Fibroblast of skin of left quadriceps (primary cell): Measurements from ENCODE around the gene ENPP6.

Experiments used
- DNase-seq, 2 experiments: peaks; one replicate each; pipeline ENCODE4 v3.0.0-alpha.2; 2013; ENCODE audit warnings: low read depth in 2 of 2

The ENPP6 gene

DNA sequence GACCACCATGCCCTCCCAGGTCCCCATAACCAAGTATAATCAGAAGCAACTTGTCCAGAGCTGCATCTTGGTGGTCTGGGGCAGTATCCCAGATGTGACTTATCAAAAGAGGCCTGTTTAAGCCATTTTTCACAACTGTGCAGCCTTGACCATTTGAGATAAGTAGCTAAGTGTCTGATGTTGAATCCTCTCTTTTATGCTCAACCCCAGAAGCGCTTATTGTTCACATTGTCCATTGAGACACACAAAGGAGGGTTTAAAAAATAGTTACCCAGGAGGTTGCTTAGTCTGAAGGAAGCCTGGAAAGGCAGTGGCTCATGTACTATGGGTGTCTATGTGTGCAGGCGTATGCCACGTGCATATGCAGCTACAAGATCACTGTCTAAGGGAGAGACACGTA is 27.0 kb downstream of the ENPP6 start:
- DNase-seq: no peak

DNA sequence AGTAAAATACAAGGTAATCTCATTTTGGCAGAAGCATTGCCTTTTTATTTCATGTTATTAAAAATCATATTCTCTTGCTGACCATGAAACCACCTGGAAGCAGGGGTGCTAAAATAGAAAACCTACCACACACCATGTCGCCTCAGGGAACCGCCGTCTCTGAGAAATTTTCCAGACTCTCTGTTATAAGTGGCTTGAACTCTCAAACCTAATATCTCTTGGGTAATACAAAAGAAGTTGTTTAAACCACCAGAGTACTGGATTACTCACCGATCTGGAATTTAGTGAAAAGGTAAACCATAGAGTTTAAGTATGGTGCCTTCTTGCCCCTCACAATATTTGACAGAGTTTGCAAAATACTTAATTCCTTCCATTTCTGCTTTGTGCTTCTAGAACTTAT is 27.7 kb downstream of the ENPP6 start:
- DNase-seq: no peak

DNA sequence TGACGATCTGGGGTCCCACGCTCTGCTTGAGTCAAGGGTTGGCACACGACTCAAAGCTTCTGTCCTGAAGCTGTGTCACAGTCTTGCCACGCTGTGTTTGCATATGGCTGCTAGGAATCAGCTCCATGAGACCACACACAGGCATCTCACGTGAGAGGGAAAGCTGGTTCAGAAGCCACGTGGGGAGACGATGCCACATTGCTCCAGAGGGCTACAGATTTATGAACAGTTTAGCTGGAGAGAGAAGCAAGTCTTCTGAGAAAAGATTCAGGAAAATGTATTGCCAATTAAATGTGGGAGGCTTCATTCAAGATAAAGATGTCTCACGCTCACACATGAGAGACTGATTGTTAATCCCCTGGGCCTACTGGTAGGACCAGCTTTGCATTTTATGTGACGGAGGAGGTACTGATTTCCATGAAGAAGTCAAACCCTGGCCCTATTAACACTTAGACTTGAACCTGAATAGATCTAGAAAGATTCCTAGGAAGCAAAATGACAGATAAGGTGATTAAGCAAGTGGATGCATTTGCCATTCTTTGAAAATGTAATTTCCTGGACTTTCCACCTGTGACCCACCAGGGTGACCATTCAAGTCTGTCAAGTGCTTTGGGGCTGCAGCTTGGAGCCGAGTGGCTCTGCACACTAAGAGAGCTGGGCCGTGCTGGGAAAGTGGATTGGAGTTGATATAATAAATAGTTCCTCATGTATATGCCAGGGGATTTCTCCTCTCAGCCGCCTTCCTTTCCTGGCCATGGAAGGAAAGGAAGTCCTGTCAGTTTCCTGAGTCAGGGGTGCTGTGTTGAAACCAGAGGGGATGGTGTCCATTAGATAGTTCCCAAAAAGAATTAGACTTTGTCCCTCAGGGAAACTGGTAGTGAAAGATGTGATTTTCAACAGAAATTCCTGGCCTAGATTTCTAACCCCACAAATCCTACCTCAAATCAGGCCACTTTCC is 29.0 kb downstream of the ENPP6 start:
- DNase-seq: no peak

DNA sequence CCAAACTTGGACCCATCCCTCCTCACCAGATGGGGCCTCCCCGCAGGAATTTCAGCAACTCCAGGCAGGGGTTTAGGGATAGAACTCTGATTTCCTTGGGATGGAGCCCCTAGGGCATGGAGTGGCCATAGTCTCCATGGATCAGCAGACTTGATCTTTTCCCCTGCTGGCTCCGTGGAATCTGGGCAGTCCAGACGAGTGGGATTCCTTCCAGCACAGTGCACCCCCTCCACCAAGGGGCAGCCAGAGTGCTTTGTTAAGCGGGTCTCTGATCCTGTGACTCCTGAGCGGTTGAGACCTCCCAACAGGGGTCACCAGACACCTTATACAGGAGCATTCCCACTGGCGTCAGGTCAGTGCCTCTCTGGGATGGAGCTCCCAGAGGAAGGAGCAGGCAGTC is 40.4 kb downstream of the ENPP6 start:
- DNase-seq: no peak

DNA sequence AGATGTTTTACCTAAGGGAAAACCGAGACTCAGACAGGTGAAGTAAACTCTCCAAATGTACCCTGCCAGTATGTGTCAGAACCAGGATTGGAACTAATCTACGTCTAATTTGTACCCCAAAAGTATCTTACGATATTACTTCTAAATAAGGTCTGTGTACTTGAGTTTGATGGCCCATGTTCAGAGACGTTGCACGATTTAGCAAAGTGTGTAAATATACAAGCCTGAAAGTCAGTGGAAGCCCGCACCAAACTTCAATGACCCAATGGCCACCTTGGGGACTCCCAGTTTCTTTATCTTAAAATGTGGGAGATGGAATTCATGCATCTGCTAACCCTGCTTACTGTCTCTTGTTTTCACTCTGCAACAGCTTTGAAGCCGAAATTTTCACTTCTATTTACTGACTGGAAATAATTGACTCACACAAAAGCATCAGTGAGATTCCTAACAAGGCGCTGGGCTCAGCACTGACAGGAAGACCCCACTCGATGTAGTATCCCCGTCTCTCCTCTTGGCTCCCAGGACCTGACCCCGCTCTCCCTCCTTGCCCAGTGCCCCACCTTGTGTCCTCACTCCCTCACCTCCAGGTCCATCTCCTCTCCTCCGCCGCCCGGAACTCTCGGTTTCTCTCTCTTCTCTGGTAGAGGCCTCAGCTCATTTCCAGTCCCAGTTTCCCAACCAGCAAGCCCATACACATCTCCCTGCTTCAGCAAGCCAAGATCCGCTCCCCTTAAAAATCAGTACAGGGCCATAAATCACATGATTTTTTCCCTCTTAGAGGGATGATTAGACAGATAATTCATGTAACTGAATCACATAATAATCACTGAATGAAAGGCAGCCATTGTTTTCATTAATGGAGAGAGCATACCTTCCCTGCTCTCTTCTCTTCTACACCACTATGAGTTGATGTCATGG is 42.8 kb downstream of the ENPP6 start:
- DNase-seq: no peak

DNA sequence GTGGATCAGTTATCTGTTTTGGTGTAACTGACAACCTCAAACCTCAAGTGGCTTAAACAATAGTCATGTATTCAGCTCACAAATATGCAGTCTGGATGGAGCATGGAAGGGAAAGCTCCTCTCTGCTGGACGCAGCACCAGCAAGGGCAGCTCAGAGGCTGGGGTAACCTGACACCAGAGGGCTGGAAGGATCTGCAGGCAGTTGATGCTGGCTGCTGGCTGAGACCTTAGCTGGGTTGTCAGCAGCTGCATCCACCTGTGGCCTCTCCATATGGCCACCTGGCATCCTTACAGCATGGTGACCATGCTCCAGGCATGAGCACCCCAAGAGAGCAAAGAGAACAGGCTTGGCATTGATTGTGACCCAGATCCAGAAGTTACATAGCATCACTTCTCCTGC is 46.7 kb downstream of the ENPP6 start:
- peak; percentile 16 to 20 for DNase-seq

DNA sequence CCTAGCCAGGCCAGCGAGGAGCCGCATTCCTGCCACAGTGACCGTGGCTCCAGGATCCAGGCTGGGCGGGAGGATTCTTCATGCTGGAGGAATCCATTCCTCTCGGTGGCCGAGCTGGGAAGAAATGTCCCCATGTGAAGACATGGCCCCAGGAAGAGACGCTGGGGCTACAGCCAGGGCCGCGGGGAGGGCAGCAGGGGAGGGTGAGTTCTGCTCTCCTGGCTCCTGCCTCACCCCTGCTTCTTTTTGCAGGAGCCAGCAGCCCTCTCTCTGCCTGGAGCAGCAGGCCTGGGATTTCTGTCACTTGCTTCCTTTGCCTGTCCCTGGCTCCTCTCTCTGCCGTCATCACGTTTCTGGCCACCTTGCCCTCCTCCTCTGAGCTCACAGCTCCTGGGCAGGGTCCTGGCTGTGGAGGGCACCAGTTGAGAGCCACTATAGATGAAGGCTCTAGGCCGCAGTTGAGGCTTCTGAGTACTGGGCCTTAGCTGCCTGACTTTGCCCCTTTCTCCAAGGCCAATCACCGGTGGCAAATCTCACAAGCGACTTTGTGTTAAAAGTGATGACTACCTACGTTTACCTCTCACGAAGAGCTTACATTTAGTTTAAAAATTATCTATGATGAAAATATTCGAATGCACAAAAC is 48.3 kb downstream of the ENPP6 start:
- no peak for DNase-seq

DNA sequence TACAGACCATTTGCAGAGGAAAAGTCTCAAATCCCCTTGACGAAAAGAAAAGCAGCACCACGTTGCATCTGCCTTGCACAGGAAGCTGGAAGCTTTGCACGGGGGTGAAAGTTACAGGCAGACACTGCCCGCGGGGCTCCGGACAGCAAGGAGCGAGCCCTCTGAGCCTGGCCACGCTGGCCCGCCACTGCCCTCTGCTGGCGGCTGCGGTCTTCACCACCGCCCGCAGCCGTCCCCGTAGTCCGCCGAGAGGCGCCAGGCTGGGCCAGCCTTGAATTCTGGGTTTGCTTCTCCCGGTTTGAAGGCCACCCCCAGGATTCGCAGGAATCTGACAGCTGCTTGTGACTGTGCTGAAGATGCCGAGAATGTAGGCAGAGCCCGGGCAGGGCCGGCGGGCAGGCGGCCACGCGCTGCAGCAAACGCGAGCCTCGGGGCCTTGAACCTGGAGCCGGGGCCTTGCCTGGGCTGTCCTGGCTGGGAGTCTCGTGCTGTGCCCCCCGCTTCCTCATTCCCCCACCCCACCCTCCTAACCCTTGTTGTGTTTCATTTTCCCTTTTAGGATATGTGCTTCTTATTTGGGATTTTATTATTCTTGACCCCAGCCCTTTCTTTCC is 49.2 kb downstream of the ENPP6 start:
- DNase-seq: peak in 1 of 2 experiments; percentile 14

DNA sequence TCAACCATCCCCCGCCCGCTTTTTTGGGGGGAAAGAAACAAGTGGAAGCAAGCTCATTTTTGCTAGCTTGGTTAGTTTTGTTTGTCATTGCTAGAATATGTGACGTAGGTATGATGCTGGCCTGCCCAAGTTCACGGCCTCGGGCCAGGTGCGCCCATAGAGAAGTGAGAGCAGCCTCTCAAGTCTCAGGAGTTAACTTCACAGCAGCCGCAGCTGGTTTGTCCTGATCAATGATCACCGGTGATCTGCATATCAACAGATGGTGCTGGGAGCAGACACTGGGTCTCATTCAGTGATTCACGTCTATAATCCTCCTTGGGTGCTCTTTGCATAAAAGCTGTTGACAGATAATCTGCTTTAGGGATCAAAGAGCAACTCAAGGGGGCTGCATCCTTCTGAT is 50.1 kb downstream of the ENPP6 start:
- DNase-seq: no peak

DNA sequence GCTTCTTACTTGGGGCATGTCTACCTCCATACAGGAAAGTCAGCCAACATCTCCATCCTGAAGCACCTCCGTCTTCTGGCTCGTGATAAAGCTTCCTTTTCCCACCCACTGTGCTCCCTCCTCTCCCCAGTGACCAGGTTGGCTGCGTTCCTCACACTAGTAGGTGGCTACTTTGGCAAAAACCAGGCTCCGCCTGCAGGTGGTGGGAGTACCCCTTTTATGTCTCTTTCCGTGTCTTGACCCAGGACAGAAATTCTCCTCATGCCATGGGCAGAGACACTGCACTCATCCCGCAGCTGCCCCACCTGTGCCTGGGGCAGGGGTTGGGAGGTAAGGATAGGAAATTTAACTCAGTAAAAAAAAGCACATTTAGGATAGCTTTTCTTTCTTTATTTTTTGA is 50.9 kb downstream of the ENPP6 start:
- no peak for DNase-seq

DNA sequence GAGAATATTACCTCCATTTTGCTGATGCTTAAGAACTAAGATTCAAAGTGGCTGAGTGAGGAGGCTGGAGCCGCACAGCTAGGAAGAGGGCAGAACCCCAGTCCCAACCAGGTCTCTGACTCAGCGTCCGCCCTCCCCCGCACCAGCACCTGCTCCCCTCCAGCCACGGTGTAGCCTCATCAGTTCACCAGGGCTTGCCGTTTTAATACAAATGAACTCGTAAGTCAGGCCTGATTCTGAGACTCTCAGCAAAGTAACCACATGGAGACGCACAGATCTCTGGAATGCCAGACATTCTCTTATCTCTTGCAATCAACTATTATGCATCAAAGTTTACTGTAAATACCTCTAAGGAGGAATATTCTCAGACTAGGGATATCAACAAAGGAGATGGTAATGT is 52.4 kb downstream of the ENPP6 start:
- no peak for DNase-seq

DNA sequence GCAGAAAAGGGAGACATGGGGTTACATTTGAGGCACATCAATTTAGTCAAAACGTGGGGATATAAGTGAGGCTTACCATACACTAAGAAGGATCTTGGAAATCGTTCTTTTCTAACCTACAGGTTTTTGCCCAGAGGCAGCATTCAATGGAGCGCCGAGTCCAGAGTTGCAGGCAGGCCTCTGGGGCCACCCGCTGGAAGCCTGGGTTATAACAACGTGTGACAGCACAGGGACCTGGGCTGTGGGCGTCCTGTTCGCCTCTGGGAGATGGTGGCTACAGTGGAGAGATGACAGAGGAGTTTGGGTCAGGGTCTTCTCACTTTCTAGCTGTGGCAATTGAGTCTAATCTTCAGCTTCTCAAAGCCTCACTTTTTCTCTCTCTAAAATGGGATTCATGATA is 53.9 kb downstream of the ENPP6 start:
- DNase-seq: peak in 1 of 2 experiments; percentile 4

DNA sequence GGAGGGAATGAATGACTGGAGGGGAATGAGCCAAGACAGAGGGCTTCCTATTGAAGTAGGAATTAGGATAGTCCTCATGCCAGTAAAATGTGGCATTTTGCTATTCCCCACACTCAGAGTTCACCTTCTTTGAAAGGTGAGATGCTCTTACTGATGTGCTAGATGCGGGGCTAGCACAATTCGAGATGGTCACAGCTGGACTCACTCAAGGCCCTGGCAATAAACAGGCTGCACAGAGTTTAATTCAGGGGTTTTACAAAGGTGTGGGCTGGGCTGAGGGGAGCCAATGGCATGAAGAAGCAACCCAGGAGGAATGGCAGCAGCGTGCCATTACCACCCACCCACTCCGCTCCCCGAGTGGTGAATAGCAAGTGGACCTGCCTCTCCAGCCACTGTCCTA is 55.1 kb downstream of the ENPP6 start:
- no peak for DNase-seq

DNA sequence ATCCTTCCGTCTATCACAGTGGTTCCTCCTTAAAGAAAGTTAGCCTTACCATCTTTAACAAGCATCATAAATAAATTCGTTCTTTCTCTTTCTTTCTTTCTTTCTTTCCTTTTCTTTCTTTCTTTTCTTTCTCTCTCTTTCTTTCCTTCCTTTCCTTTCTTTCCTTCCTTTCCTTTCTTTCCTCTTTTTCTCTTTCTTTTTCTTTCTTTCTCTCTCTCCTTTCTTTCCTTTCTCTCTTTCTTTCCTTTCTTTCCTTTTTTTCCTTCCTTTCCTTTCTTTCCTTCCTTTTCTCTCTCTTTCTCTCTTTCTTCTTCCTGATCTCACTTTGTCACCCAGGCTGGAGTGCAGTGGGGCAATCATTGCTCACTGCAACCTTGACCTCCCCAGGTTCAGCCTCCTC is 60.4 kb downstream of the ENPP6 start:
- no peak for DNase-seq

DNA sequence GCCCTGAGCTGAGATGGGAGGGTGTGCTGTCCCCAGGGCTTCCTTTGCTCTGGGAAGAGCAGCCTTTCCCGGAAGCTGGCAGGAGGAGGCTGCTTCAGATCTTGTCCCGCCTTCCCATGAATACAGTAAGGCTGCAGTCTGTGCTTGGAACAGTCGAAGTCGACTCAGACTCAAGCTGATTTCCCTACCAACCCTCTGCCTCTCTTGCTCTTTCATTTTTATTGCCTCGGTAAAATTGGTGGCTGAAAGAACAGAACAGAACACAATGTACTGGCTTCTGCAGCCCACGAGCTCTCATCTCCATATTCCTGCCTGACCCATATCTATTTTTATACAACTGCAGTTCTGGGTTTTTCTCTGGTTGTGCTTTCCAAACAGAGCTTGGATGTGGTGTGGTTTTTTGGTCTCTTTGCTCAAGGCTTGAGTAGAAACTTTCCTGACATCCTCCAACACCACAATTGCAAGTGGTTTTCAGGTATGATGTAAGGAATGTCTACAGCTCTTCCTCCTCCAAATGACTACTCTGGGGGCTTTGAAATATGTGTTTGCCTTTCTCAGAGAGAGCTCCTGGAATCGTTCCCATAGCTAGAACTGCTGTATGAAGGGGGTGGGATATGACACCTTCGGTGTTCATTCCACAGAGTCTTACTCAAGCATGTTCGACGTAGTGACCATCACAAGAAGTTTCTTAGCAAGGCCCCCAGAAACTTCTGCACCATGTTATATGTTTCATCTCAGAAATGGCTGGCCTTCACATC is 61.3 kb downstream of the ENPP6 start:
- DNase-seq: no peak

DNA sequence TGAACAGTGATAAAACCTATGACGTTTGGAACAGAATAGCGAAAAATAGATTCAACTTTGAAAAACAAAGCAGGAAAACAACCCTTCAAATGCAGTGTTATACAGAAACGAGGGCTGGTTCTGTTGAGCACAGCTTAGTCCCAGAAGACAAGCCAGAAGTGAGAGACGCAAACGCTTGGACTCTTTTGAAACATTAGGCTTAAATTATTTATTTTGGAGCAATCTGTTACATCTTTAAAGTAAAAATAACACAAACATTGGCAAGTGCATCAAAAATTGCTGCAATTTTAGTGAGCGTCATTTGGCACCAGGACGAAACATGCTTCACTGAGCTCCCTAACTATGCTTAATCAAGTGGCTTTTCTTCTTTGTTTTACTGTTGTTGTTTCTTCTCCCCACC is 63.5 kb downstream of the ENPP6 start:
- DNase-seq: no peak

DNA sequence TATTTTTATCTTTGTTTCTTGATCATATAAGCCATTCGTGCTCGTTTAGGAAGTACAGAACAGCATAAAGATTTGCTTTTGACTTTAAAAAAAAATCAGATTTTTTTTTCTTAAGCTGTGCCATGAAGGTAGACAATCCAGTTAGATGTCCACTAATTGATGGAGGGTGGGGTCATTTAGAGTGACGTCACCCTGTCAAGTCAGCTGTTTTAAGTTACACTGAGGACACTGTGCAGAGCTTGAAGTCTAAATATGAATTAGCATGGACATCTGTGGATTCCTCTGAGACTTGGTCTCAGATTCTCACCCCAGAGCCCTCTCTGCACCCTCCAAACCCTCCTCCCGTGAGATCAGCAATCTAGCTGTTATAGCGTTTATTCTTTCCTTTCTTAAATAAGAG is 63.9 kb downstream of the ENPP6 start:
- no peak for DNase-seq

DNA sequence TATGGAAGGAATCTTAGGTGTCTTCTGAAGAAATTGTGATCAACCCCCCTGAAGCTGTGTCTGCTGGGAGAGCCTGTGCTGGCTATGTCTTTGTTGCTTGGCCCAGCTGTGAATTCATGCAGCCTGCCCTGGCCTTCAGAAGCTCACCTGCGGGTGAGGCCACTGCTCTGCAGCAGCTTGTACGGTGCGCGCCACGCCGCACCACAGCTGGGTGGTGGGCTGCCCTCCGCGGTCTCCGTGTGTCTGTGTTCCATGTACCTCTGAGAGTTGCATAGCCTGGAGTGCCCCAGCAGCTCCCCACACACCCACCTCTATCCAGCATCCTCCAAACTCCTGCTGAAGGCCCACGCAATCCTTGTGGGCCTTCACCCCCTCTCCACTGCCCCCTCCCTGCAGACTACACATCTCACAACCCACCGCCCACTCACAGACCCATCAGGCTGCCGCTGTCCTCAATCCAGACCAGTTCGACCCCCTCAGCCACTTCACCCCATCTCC is 65.6 kb downstream of the ENPP6 start:
- DNase-seq: no peak

DNA sequence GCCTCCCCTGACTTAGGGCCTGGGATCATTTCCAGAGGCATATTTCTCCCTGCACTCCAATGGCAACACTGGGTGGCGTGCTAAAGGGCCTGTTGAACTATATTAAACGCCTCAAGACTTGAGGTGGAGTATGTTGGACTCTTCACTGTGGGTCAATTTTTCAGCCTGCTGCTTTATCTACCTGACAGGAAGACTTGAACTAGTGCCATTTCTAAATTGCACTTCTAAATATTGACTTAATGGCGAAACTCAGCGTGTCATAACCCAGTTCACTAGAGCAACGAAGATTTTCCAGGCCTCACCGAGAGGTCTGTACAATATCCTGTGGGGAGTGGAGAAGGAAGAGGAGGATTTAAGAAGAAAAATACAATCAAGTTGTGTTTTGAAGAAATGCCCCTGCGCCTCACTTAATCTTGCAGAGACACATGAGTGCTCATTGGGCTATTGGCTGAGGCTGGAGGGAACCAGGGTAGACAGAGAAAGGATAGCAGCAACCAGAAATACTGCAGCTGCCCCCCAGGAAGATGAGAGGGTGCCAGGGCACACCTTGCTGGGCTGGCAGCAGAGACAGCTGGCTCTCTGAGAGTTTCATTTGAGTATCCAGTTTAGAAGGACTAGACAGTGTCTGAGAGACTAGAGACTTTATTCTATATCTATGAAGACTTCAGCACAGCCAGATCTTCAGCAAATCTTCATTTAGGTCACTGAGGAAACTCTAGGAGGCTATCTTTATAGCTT is 67.4 kb downstream of the ENPP6 start:
- no peak for DNase-seq
